OCI-LY7 (cell line): Measurements from ENCODE around the gene DNAH5. TPM values are rescaled to one million over a fixed set of nuclear protein-coding genes. Genes with fewer than 3 reads are reported as not detected.

Experiments
- BruUV-seq: library from RNA; stranded (reverse); fragments of 400-500 nt; replicated peaks from 2 replicates; lab custom pipeline; 2021; lab: Mats Ljungman, UMichigan
- CTCF ChIA-PET: fragments of 300-600 bp; sonication (Branson Sonifier 250); formaldehyde crosslinking; loops from one replicate; lab custom pipeline; 2022; ENCODE audit warnings: antibody characterized with exemption; ENCODE audit not compliant: unreplicated experiment; lab: Charles Lee
- POLR2A ChIA-PET: fragments of 300-600 bp; sonication (Branson Sonifier 250); formaldehyde crosslinking; loops from one replicate; lab custom pipeline; 2022; ENCODE audit warnings: antibody characterized with exemption; lab: Charles Lee
- DNase-seq: peaks from one replicate; pipeline ENCODE4 v3.0.0-alpha.2; 2015; ENCODE audit warnings: low spot score
- H2AFZ ChIP-seq: fragments of 200-600 bp; sonication (generic), shearing (Covaris generic); 2 replicates; pipeline ENCODE4 v1.6.1; 2014; ENCODE audit warnings: mild to moderate bottlenecking, antibody characterized with exemption, low read length, moderate library complexity
- H3K27ac ChIP-seq: fragments of 200-600 bp; sonication (generic); 2 replicates; pipeline ENCODE4 v1.5.1; 2014; ENCODE audit warnings: mixed run types, low read depth, mild to moderate bottlenecking, moderate library complexity, low read length, inconsistent platforms; ENCODE audit not compliant: poor library complexity, severe bottlenecking
- H3K36me3 ChIP-seq: fragments of 200-600 bp; sonication (generic); 2 replicates; pipeline ENCODE4 v1.6.1; 2014; ENCODE audit warnings: mild to moderate bottlenecking, antibody characterized with exemption, low read length, moderate library complexity, mixed read lengths; ENCODE audit not compliant: insufficient read depth
- H3K4me1 ChIP-seq: fragments of 200-600 bp; sonication (generic); 2 replicates; pipeline ENCODE4 v1.5.1; 2014; ENCODE audit warnings: mild to moderate bottlenecking, low read length; ENCODE audit not compliant: insufficient read depth, poor library complexity, severe bottlenecking
- H3K4me2 ChIP-seq: fragments of 200-600 bp; sonication (generic); 2 replicates; pipeline ENCODE4 v1.6.1; 2014; ENCODE audit warnings: mild to moderate bottlenecking, low read length
- H3K4me3 ChIP-seq: fragments of 200-600 bp; sonication (generic); 2 replicates; pipeline ENCODE4 v1.5.1; 2014; ENCODE audit warnings: mild to moderate bottlenecking, low read depth, low read length; ENCODE audit not compliant: poor library complexity, severe bottlenecking
- H3K79me2 ChIP-seq: fragments of 200-600 bp; sonication (generic); 2 replicates; pipeline ENCODE4 v1.6.1; 2016; ENCODE audit warnings: low read depth, mild to moderate bottlenecking, low read length, moderate library complexity, mixed read lengths; ENCODE audit not compliant: insufficient read depth
- H3K9me2 ChIP-seq: fragments of 200-600 bp; sonication (generic); 2 replicates; pipeline ENCODE4 v1.6.1; 2016; ENCODE audit warnings: mild to moderate bottlenecking, low read length, mixed read lengths; ENCODE audit not compliant: insufficient read depth
- H3K9me3 ChIP-seq: fragments of 200-600 bp; sonication (generic); 2 replicates; pipeline ENCODE4 v1.6.1; 2014; ENCODE audit warnings: mild to moderate bottlenecking, mixed run types, low read length, mixed read lengths
- H4K20me1 ChIP-seq: fragments of 200-600 bp; sonication (generic); 2 replicates; pipeline ENCODE4 v1.6.1; 2014; ENCODE audit warnings: mild to moderate bottlenecking, antibody characterized with exemption, low read length, moderate library complexity, mixed read lengths; ENCODE audit not compliant: insufficient read depth
- CTCF ChIP-seq: fragments of 200-600 bp; sonication (generic); conservative IDR thresholded peaks from 2 replicates; pipeline ENCODE4 v1.5.1; 2014; ENCODE audit warnings: mild to moderate bottlenecking, antibody characterized with exemption, low read length, moderate library complexity, mixed read lengths
- EZH2phosphoT487 ChIP-seq: fragments of 200-600 bp; sonication (generic); IDR thresholded peaks from 2 replicates; pipeline ENCODE4 v1.6.1; 2018; ENCODE audit warnings: low read depth, borderline replicate concordance, mild to moderate bottlenecking, mixed run types, antibody characterized with exemption, low read length, moderate library complexity, mixed read lengths
- intact Hi-C: fragments of 100-400 bp; cut with micrococcal nuclease; formaldehyde crosslinking; loops from one replicate; pipeline ENCODE4 v1.10.0; 2022; ENCODE audit not compliant: unreplicated experiment
- total RNA-seq, 2 experiments: library from RNA; depleted of rRNA in 1 of 2; stranded (reverse); fragments of >200 nt in 1 of 2; shearing (Covaris generic) in 1 of 2; gene quantifications; 2 replicates each; pipeline ENCODE4 v1.2.3, GENCODE V29; 2014 to 2022

DNAH5 gene
- total RNA-seq, 2 experiments from 2014 or later, result 0.06 TPM; not detected in 1

GRCh38 chr5:13945271-13945670 is 783 bp upstream of the DNAH5 start:
- no TSS peak for BruUV-seq
- no peaks in the 10 kb centered on the region for H3K9me2 ChIP-seq

GRCh38 chr5:13943676-13944075 is 812 bp downstream of the DNAH5 start:
- no peaks in the 10 kb centered on the region for H3K9me2 ChIP-seq
- ChIA-PET CTCF (no interaction called here), POLR2A (no interaction called here)
- intact Hi-C loops, result no loop called here
- H3K36me3 ChIP-seq, result no peaks in the 10 kb centered on the region
- no peak for TF ChIP-seq CTCF
- TF ChIP-seq EZH2phosphoT487, result no peak
- H4K20me1 ChIP-seq, result no peaks in the 10 kb centered on the region
- no peaks in the 10 kb centered on the region for H3K9me3 ChIP-seq
- no peaks in the 10 kb centered on the region for H3K79me2 ChIP-seq
- BruUV-seq, result no TSS peak
- no peak overlapping the region for H3K4me2 ChIP-seq
- H2AFZ ChIP-seq, result no peak overlapping the region
- no peak overlapping the region for H3K4me3 ChIP-seq
- no peak for DNase-seq
- no peak overlapping the region for H3K27ac ChIP-seq
- no peaks in the 10 kb centered on the region for H3K4me1 ChIP-seq

More at GRCh38 chr5:13945271-13945670, 783 bp upstream of the DNAH5 start:
- no peaks in the 10 kb centered on the region for H3K36me3 ChIP-seq
- ChIA-PET POLR2A (no interaction called here), CTCF (no interaction called here)
- intact Hi-C loops, result no loop called here
- no peaks in the 10 kb centered on the region for H3K79me2 ChIP-seq
- no peak for TF ChIP-seq EZH2phosphoT487
- H4K20me1 ChIP-seq, result no peaks in the 10 kb centered on the region
- DNase-seq, result no peak
- H3K4me3 ChIP-seq, result no peak overlapping the region
- no peak overlapping the region for H3K4me2 ChIP-seq
- H3K9me3 ChIP-seq, result no peaks in the 10 kb centered on the region
- no peak overlapping the region for H2AFZ ChIP-seq
- H3K4me1 ChIP-seq, result no peaks in the 10 kb centered on the region
- H3K27ac ChIP-seq, result no peak overlapping the region

- ChIA-PET CTCF (no interaction called here), POLR2A (no interaction called here)
- DNase-seq, result no peak
- Histone ChIP-seq H3K9me3 (no peaks in the 10 kb centered on the region), H3K4me3 (no peak overlapping the region), H3K9me2 (no peaks in the 10 kb centered on the region), H3K4me1 (no peaks in the 10 kb centered on the region), H4K20me1 (no peaks in the 10 kb centered on the region), H2AFZ (no peak overlapping the region), H3K4me2 (no peak overlapping the region), H3K79me2 (no peaks in the 10 kb centered on the region), H3K27ac (no peak overlapping the region), H3K36me3 (no peaks in the 10 kb centered on the region)
- intact Hi-C loops, result no loop called here
- no peak for TF ChIP-seq CTCF
- no peak for TF ChIP-seq EZH2phosphoT487
- BruUV-seq, result no TSS peak
Observed at GRCh38 chr5:13941468-13941867, 3.0 kb downstream of the DNAH5 start.
